Endothelial cell (in vitro differentiated cells): ENCODE results near the gene PTPRB. TPM values are rescaled to one million over a fixed set of nuclear protein-coding genes. Genes with fewer than 3 reads are reported as not detected.

Experiments
- DNase-seq: peaks from one replicate; pipeline ENCODE4 v3.0.0; 2021; ENCODE audit warnings: low spot score
- H3K27ac Mint-ChIP-seq: one replicate; pipeline ENCODE4 v1.8.0; 2021; ENCODE audit warnings: mixed read lengths, inconsistent platforms; ENCODE audit not compliant: unreplicated experiment
- H3K27me3 Mint-ChIP-seq: one replicate; pipeline ENCODE4 v1.8.0; 2021; ENCODE audit warnings: mild to moderate bottlenecking, moderate library complexity, mixed read lengths, inconsistent platforms; ENCODE audit not compliant: unreplicated experiment
- H3K36me3 Mint-ChIP-seq: one replicate; pipeline ENCODE4 v1.8.0; 2021; ENCODE audit warnings: mild to moderate bottlenecking, low read depth, mixed read lengths, inconsistent platforms; ENCODE audit not compliant: unreplicated experiment
- H3K4me1 Mint-ChIP-seq: one replicate; pipeline ENCODE4 v1.8.0; 2021; ENCODE audit warnings: mild to moderate bottlenecking, mixed read lengths, inconsistent platforms; ENCODE audit not compliant: unreplicated experiment
- H3K4me3 Mint-ChIP-seq: one replicate; pipeline ENCODE4 v1.8.0; 2021; ENCODE audit warnings: mild to moderate bottlenecking, mixed read lengths, inconsistent platforms; ENCODE audit not compliant: unreplicated experiment
- H3K9me3 Mint-ChIP-seq: one replicate; pipeline ENCODE4 v1.8.0; 2021; ENCODE audit warnings: mixed read lengths, inconsistent platforms; ENCODE audit not compliant: unreplicated experiment
- total RNA-seq: library from RNA; stranded (reverse); fragmentation: NEBNext Ultra II Directional; extraction: Animal tissue kit (Norgen Biotek cat#: 25700); gene quantifications from one replicate; pipeline ENCODE4 v1.2.1, GENCODE V29; 2021; ENCODE audit not compliant: unreplicated experiment
- TF ChIP-seq, protein P1 (sequence below): fragments of 200-600 bp; sonication (generic); IDR thresholded peaks from one replicate; pipeline ENCODE4 v1.5.0; 2021; ENCODE audit warnings: antibody characterized with exemption; ENCODE audit not compliant: unreplicated experiment

Gene PTPRB
- total RNA-seq, 1 donor from 2014 or later, result 162 TPM

DNA sequence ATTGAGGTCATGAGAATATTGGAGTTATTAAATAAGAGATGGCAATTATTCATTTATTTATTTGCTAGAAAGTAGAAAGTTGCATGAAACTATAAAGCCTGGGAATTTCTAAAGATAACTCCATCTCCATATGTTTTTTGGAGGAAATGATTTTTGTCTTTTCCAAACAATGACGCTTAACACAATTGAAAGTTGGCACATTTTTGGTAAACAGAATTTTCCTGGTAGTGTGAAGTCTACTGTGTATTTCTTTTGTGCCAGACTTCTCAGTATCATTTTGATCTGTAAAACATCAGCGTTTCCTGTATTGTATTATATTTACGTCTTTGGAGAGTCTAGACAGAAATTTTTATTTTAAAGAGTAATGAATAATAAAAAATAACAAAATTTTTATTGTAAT lies 33.7 kb upstream of the PTPRB start:
- H3K36me3 Mint-ChIP-seq, result no peaks in the 10 kb centered on the region
- H3K9me3 Mint-ChIP-seq, result no peaks in the 10 kb centered on the region
- DNase-seq, result no peak
- TF ChIP-seq, protein P1, sequence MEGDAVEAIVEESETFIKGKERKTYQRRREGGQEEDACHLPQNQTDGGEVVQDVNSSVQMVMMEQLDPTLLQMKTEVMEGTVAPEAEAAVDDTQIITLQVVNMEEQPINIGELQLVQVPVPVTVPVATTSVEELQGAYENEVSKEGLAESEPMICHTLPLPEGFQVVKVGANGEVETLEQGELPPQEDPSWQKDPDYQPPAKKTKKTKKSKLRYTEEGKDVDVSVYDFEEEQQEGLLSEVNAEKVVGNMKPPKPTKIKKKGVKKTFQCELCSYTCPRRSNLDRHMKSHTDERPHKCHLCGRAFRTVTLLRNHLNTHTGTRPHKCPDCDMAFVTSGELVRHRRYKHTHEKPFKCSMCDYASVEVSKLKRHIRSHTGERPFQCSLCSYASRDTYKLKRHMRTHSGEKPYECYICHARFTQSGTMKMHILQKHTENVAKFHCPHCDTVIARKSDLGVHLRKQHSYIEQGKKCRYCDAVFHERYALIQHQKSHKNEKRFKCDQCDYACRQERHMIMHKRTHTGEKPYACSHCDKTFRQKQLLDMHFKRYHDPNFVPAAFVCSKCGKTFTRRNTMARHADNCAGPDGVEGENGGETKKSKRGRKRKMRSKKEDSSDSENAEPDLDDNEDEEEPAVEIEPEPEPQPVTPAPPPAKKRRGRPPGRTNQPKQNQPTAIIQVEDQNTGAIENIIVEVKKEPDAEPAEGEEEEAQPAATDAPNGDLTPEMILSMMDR, result no peak
- no peak overlapping the region for H3K4me3 Mint-ChIP-seq
- no peaks in the 10 kb centered on the region for H3K27me3 Mint-ChIP-seq
- peaks cover 2% of the 10 kb centered on the region for H3K4me1 Mint-ChIP-seq
- H3K27ac Mint-ChIP-seq, result no peak overlapping the region

DNA sequence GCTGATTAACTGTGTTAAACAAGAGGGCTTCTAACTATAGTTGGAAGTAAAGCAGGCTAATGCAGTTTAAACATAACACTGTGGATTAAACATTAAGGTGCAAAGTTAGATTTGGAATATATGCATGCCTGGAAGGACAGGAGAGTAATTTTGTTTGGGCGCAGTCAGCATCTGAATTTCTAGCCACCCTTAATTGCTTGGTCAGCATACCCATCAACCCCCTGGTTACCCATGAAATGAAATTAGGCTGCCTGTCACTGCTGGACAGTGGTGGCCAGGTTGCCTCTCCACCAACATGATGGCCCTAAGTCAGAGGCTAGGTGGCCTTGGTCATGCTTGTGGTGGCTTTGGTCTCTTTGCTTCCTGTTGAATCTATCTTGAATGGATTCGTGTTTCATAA lies 30.0 kb upstream of the PTPRB start:
- Mint-ChIP-seq H3K36me3 (no peaks in the 10 kb centered on the region), H3K27me3 (no peaks in the 10 kb centered on the region), H3K27ac (no peak overlapping the region), H3K9me3 (no peaks in the 10 kb centered on the region), H3K4me3 (no peak overlapping the region), H3K4me1 (peaks cover 7% of the 10 kb centered on the region)
- DNase-seq, result no peak
- TF ChIP-seq, protein P1, result no peak

DNA sequence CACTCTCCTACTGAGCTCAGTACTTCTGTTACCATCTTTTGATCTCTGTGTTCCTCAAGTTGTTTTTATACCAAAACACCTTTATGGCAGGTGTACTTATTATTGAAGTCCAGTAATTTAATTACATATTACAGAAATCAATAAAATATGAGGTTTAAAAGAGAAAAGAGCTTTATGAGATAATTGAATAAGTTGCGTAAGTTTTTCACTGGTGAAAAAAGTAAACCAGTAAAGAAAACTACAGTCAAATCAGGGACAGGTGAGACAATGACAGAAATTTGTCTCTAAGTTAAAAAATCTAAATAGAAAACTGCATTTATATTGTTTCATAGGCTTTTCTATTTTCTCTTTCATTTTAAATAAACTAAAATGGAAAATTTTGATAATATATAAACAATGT lies 29.1 kb upstream of the PTPRB start:
- Mint-ChIP-seq H3K4me3 (no peak overlapping the region), H3K27ac (no peak overlapping the region), H3K9me3 (no peaks in the 10 kb centered on the region), H3K27me3 (no peaks in the 10 kb centered on the region), H3K36me3 (no peaks in the 10 kb centered on the region), H3K4me1 (peaks cover 7% of the 10 kb centered on the region)
- no peak for DNase-seq
- TF ChIP-seq, protein P1, result no peak

- Mint-ChIP-seq H3K27ac (no peak overlapping the region), H3K27me3 (no peaks in the 10 kb centered on the region), H3K9me3 (no peaks in the 10 kb centered on the region), H3K36me3 (no peaks in the 10 kb centered on the region), H3K4me3 (no peak overlapping the region), H3K4me1 (peaks cover 7% of the 10 kb centered on the region)
- TF ChIP-seq, protein P1, result no peak
- no peak for DNase-seq
These were observed 27.2 kb upstream of the PTPRB start for GRCh38 chr12:70664465-70664881.

DNA sequence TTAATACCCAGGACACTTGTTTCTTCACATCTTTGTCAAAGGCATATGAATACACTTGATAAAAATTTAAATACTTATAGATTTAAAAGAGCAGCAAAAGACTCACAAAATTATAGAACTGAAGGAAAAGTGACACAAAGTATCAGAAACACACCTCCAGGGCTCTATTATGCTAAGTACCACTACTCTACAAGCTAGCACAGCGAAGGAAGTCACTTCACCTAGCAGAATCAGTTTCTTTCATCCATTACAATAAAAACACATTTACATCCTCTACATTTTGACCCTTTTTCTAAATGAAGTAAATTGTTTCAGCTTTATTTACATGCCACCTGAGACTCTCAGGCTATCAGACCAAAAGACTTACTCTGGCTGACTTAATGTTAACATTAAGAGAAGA lies 26.6 kb upstream of the PTPRB start:
- Mint-ChIP-seq H3K27me3 (no peaks in the 10 kb centered on the region), H3K27ac (no peak overlapping the region), H3K9me3 (no peaks in the 10 kb centered on the region), H3K36me3 (no peaks in the 10 kb centered on the region), H3K4me3 (no peak overlapping the region), H3K4me1 (peaks cover 7% of the 10 kb centered on the region)
- DNase-seq, result no peak
- TF ChIP-seq, protein P1, result no peak
